ENCODE measurements around the gene RNF25. TPM values are rescaled to one million over a fixed set of nuclear protein-coding genes. Genes with fewer than 3 reads are reported as not detected.

RNF25 gene
- total RNA-seq, 1 experiment from 2014 or later = 40.7 TPM

- Histone ChIP-seq H4K20me1 (ENCODE audit: control insufficient read depth, insufficient read depth, insufficient read length) (no peaks in the 10 kb centered on the region), H3K27ac (ENCODE audit: insufficient read length, low read depth, low read length) (no peak overlapping the region), H3K4ac (ENCODE audit: low read depth, low read length) (no peak overlapping the region), H3K9ac (ENCODE audit: extremely low read depth, insufficient read length, low read length) (no peak overlapping the region), H3K4me2 (ENCODE audit: insufficient read depth, insufficient read length, low read length) (no peak overlapping the region), H2BK20ac (ENCODE audit: low read depth, low read length, poor library complexity, severe bottlenecking) (no peak overlapping the region), H2BK12ac (ENCODE audit: insufficient read length, low read depth, low read length) (no peak overlapping the region), H4K8ac (replicated peaks; ENCODE audit: insufficient read length, low read depth, low read length) (no peak overlapping the region), H3K18ac (ENCODE audit: insufficient read length, low read depth, low read length) (no peak overlapping the region), H2BK15ac (ENCODE audit: low read depth, low read length) (no peak overlapping the region), H3K4me1 (ENCODE audit: insufficient read depth, low read length) (peaks cover 14% of the 10 kb centered on the region; the same call in 1 of the 2 replicates), H3T11ph (ENCODE audit: low read length) (no peak overlapping the region), H3K23me2 (ENCODE audit: insufficient read length, low read depth, low read length, poor library complexity, severe bottlenecking) (no peaks in the 10 kb centered on the region), H3K23ac (ENCODE audit: insufficient read length, low read depth, low read length) (no peak overlapping the region), H2BK120ac (ENCODE audit: low read depth, low read length, poor library complexity, severe bottlenecking) (no peak overlapping the region), H3K79me1 (ENCODE audit: insufficient read depth, low read depth, low read length, poor library complexity, severe bottlenecking) (peaks cover 6% of the 10 kb centered on the region), H2AK5ac (ENCODE audit: insufficient read length, low read length) (no peak overlapping the region), H4K91ac (ENCODE audit: insufficient read length, low read depth, low read length) (no peak overlapping the region), H4K5ac (ENCODE audit: insufficient read length, low read depth, low read length) (no peak overlapping the region), H2AFZ (ENCODE audit: low read length) (no peak overlapping the region), H2BK5ac (ENCODE audit: insufficient read length, low read length) (no peak overlapping the region), H3K9me3 (ENCODE audit: control insufficient read depth, low read depth, low read length) (no peaks in the 10 kb centered on the region), H3K27me3 (ENCODE audit: insufficient read depth, low read length) (no peaks in the 10 kb centered on the region), H3K14ac (ENCODE audit: insufficient read depth, low read length) (no peak overlapping the region), H3K56ac (ENCODE audit: insufficient read length, low read depth, low read length) (no peak overlapping the region), H3K79me2 (ENCODE audit: insufficient read depth, low read length) (peaks cover 15% of the 10 kb centered on the region; the same call in 1 of the 2 replicates)
- TF ChIP-seq CTCF (conservative IDR thresholded peaks at IDR 0.05) = no peak
- H3K27ac Mint-ChIP-seq = peak overlapping the region in 1 of 3 experiments; percentile 9; a peak in 2 of 7 replicates
- peaks cover 11 to 28% (median 25%) of the 10 kb centered on the region in 3 experiments for H3K36me3 Mint-ChIP-seq (ENCODE audit: insufficient read depth in 1 of 3, low read depth in 3 of 3)
- no peaks in the 10 kb centered on the region for H3K27me3 Mint-ChIP-seq (ENCODE audit: low read depth)
- H3K4me1 Mint-ChIP-seq = peaks cover 31 to 34% of the 10 kb centered on the region in 2 experiments
- WGBS (ENCODE audit: extremely low coverage, insufficient read length, low lambda C conversion rate) = no CpG with 5 or more reads among the region's 19 CpGs
- peaks cover 3 to 4% of the 10 kb centered on the region in 2 experiments; a peak in 3 of 5 replicates for H3K9me3 Mint-ChIP-seq
- peak; percentile 45 for DNase-seq
- peak overlapping the region in 1 of 2 experiments; percentile 8; a peak in 2 of 5 replicates for H3K4me3 Mint-ChIP-seq
Observed at GRCh38 chr2:218720048-218721041, 48.5 kb upstream of the RNF25 start.

Measured in H9 (cell line).